ENCODE data around the gene CLTC.
"Not testable (repeated sequence)": the region's sequence is repeated elsewhere in the genome, so short reads cannot be mapped to it uniquely, and the experiment has no call there.

The CLTC gene

GRCh38 chr17:59643159-59644140 lies 23.8 kb downstream of the CLTC start:
- TF ChIP-seq ZNF274 (IDR thresholded peaks at IDR 0.05; ENCODE audit: low read depth, low read length) = no peak
- H3K4me3 ChIP-seq (ENCODE audit: low read length) = no peak overlapping the region

GRCh38 chr17:59647288-59647687 lies 27.6 kb downstream of the CLTC start:
- H3K4me3 ChIP-seq (ENCODE audit: low read length) = no peak overlapping the region
- TF ChIP-seq ZNF274 (IDR thresholded peaks at IDR 0.05; ENCODE audit: low read depth, low read length) = no peak

- H3K4me3 ChIP-seq (ENCODE audit: low read length) = no peak overlapping the region
- no peak for TF ChIP-seq ZNF274 (IDR thresholded peaks at IDR 0.05; ENCODE audit: low read depth, low read length)
Measured at GRCh38 chr17:59649886-59650285, 30.2 kb downstream of the CLTC start.

GRCh38 chr17:59650642-59651041 lies 30.9 kb downstream of the CLTC start:
- no peak overlapping the region for H3K4me3 ChIP-seq (ENCODE audit: low read length)
- no peak for TF ChIP-seq ZNF274 (IDR thresholded peaks at IDR 0.05; ENCODE audit: low read depth, low read length)

GRCh38 chr17:59651346-59651745 lies 31.7 kb downstream of the CLTC start:
- no peak overlapping the region for H3K4me3 ChIP-seq (ENCODE audit: low read length)
- TF ChIP-seq ZNF274 (IDR thresholded peaks at IDR 0.05; ENCODE audit: low read depth, low read length) = no peak

GRCh38 chr17:59652119-59652518 lies 32.4 kb downstream of the CLTC start:
- no peak overlapping the region for H3K4me3 ChIP-seq (ENCODE audit: low read length)
- TF ChIP-seq ZNF274 (IDR thresholded peaks at IDR 0.05; ENCODE audit: low read depth, low read length) = no peak

- not testable (repeated sequence) for H3K4me3 ChIP-seq (ENCODE audit: low read length)
Measured at GRCh38 chr17:59656624-59657023, 36.9 kb downstream of the CLTC start.

- no peak for TF ChIP-seq ZNF274 (IDR thresholded peaks at IDR 0.05; ENCODE audit: low read depth, low read length)
- no peak overlapping the region for H3K4me3 ChIP-seq (ENCODE audit: low read length)
Measured at GRCh38 chr17:59666235-59666634, 46.5 kb downstream of the CLTC start.

GRCh38 chr17:59668816-59669215 lies 49.1 kb downstream of the CLTC start:
- no peak overlapping the region for H3K4me3 ChIP-seq (ENCODE audit: low read length)
- no peak for TF ChIP-seq ZNF274 (IDR thresholded peaks at IDR 0.05; ENCODE audit: low read depth, low read length)

GRCh38 chr17:59669411-59669810 lies 49.7 kb downstream of the CLTC start:
- TF ChIP-seq ZNF274 (IDR thresholded peaks at IDR 0.05; ENCODE audit: low read depth, low read length) = no peak

GRCh38 chr17:59669944-59670343 lies 50.2 kb downstream of the CLTC start:
- H3K4me3 ChIP-seq (ENCODE audit: low read length) = no peak overlapping the region; the same call in 1 of the 2 replicates
- no peak for TF ChIP-seq ZNF274 (IDR thresholded peaks at IDR 0.05; ENCODE audit: low read depth, low read length)

More at GRCh38 chr17:59669411-59669810, 49.7 kb downstream of the CLTC start:
- no peak overlapping the region; the same call in 1 of the 2 replicates for H3K4me3 ChIP-seq (ENCODE audit: low read length)

- no peak for TF ChIP-seq ZNF274 (IDR thresholded peaks at IDR 0.05; ENCODE audit: low read depth, low read length)
- H3K4me3 ChIP-seq (ENCODE audit: low read length) = no peak overlapping the region
Measured at GRCh38 chr17:59671386-59671785, 51.7 kb downstream of the CLTC start.

- no peak for TF ChIP-seq ZNF274 (IDR thresholded peaks at IDR 0.05; ENCODE audit: low read depth, low read length)
- H3K4me3 ChIP-seq (ENCODE audit: low read length) = no peak overlapping the region
Measured at GRCh38 chr17:59675231-59675630, 55.5 kb downstream of the CLTC start.

- no peak overlapping the region for H3K4me3 ChIP-seq (ENCODE audit: low read length)
- no peak for TF ChIP-seq ZNF274 (IDR thresholded peaks at IDR 0.05; ENCODE audit: low read depth, low read length)
Measured at GRCh38 chr17:59676716-59677115, 57.0 kb downstream of the CLTC start.

- TF ChIP-seq ZNF274 (IDR thresholded peaks at IDR 0.05; ENCODE audit: low read depth, low read length) = no peak
Measured at GRCh38 chr17:59678918-59679317, 59.2 kb downstream of the CLTC start.

More at GRCh38 chr17:59678918-59679317, 59.2 kb downstream of the CLTC start:
- no peak overlapping the region for H3K4me3 ChIP-seq (ENCODE audit: low read length)
